Glomerular endothelial cell (primary cell): ENCODE measurements around the gene SLC26A2. TPM values are rescaled to one million over a fixed set of nuclear protein-coding genes. Genes with fewer than 3 reads are reported as not detected.
"Not testable (repeated sequence)": the region's sequence is repeated elsewhere in the genome, so short reads cannot be mapped to it uniquely, and the experiment has no call there.

Experiments
- DNase-seq: peaks from one replicate; pipeline ENCODE4 v3.0.0-alpha.2; 2011; ENCODE audit warnings: low read depth, low spot score; ENCODE audit errors: extremely low read depth
- total RNA-seq: library from RNA; depleted of rRNA; stranded (reverse); fragments of >200 nt; gene quantifications from 2 replicates; pipeline ENCODE4 v1.2.3, GENCODE V29; 2015

The SLC26A2 gene
- total RNA-seq, 1 donor from 2014 or later: 20.8 TPM

DNA sequence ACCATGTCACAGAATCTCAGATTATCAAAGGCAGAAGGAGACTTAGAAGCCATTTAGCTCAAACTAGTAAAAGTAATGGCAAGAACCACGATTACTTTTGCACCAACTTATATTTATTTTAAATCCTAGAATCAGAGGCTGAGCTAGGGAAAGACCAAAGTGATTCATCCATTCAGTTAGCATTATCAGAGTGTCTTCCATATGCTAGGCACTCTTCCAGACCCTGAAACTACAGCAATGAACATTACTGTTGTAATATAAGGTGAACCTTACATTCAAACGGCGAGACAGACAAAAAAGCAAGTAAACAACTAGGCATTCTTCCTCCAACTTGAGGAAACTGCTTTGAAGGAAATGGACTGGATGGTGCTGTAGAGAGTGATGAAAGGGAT lies 23.9 kb upstream of the SLC26A2 start:
- no peak for DNase-seq

DNA sequence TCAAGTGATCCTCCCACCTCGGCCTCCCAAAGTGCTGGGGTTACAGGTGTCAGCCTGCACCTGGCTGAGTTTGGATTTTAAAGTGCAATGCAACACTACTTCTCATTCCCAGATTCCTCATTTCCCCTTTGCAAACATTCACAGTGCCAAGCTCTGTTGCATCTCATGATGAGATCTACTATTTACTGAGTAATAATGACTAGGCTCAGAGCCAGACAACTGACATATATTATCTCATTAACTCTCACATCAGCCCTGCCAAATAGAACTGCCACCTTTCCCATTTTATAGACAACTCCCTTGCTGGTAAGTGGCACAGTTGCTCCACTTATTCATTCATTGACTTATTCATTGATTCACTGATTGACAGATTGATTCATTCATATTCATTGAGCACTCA lies 22.9 kb upstream of the SLC26A2 start:
- no peak for DNase-seq

DNA sequence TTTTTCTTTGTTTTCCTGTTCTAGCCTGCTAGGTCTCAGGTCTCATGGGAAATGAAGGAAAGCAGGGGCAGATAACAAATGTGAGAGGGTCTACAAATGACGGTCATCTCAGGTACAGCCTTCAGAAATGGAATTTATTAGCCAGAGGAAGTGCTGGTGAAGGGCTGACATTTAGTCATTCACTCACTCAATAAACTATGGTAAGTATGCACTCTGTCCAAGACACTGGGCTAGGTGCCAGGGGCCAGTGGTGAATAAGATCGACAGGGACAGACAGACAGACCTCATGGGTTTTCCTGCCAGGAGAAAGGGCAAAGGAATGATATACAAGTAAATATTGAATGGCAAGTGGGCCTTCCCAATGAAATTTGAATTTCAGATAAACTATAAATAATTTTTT lies 22.3 kb upstream of the SLC26A2 start:
- DNase-seq: no peak

DNA sequence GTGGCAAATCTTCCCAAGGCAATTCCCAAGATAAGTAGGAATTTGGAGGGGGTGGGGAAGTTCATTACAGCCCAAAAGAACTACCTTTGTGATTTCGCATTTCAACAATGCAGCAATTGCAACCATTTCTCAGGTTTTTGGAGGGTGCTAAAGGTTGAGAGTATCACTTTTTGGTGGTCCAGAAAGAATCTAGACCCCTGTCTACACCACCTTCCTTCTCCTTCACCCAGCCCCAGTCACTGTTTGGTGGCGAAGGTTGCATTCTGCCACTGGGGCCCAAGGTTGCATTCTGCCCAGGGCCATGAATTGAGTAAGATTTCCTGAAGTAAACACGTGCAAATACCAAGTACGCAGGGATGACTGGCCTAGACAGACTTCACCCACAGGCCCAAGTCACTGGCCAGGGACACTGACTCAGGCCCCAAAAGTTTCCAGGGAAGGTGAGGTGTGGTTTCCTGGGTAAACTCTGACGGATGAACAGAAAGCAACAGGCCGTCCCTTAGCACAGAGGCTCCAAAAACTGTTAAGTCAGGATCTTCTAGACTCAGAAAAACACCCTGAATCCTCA lies 21.7 kb upstream of the SLC26A2 start:
- DNase-seq: no peak

DNA sequence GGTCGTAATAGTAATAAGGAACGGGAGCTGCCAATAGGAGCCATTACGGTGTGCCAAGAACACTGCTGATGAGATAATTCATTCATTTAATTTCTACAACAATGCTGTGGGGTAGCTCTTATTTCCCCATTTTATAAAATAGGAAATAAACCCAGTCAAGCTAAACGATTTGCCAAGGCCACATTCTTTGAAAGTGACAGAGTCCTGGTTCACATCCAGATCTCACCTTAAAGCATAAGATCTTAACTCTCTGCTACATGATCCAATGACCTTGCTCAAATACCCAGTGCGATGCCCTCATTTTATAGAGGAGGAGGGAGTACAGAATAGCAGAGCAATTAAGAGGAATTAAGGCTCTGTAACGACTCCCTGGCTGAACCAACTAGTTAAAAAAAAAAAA lies 21.0 kb upstream of the SLC26A2 start:
- DNase-seq: no peak

DNA sequence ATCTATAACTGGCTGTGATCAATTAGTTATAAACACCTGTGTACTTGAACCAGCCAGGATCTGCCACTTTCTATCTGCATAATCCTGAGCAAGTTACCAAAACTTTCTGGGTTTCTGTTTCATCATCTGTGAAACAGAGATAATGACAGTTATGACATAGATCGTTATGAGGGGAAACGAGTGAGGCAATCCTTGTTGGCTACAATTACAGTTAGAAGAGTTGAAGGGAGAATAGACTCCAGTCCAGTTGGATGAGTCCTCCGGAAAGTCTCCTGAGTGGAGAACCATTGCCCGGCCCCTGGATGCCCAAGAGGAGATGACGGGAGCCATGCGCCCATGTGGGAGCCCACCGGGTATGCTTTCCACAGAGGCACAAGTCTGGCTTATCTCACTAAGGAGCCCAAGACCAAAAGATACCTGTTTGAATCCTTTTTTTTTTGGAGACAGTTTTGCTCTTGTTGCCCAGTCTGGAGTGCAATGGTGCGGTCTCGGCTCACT lies 20.4 kb upstream of the SLC26A2 start:
- DNase-seq: no peak

DNA sequence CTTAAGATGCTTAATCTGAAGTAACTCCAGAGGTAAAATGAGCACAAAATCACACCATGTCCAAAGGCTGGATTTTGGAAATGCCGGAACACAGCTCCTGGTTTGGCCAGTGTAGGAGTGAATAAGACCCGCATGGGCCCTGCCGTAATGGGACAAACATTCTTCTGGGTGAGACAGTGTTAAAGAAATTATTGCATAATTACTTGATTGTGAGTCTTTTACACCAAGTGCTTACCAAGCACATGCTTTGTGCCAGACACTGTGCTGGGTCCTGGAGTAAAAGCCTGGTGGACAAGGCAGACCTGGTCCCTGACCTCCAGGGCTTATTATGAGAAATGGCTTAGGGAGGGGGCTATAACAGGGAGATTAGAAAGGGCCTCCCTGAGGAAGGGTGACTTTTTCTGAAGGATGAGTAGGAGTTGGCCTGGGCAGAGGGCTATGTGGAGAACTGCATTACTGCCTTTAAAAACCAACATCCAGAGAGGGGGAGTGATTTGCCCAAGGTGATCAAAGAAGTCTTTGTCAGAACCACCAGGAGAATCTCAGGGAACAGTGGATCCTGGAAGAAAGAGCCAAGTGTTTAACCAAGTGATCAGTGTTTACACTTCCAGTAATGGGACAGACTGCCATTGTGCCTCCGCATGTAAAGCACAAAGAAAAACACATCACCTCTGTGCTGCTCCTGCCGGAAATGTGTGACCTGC lies 19.5 kb upstream of the SLC26A2 start:
- DNase-seq: no peak

DNA sequence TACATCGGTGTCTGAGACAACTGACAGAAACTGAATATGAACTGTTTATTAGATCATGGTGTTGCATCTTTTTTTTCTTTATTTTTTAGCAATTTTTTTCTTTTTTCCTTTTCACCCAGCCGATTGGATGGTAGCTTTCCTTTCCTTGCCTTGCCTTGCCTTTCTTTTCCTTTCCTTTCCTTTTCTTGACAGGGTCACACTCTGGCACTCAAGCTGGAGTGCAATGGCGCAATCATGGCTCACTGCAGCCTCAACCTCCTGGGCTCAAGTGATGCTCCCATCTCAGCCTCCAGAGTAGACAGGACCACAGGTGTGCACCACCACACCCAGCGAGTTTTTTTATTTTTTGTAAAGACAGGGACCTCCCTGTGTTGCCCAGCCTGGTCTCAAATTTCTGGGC lies 18.8 kb upstream of the SLC26A2 start:
- DNase-seq: no peak

DNA sequence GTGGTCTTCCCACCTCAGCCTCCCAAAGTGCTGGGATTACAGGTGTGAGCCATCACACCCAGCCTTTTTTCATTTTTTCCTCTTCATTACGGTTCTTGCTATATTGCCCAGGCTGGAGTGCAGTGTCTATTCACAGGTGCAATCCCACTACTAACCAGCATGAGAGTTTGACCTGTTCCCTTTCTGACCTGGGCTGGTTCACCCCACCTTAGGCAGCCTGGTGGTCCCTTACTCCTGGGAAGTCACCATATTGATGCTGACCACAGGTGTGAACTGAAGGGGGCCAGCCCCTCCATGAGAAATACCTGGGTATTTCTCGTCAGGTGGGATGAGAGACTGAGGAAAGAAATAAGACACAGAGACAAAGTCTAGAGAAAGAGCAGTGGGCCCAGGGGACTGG lies 18.4 kb upstream of the SLC26A2 start:
- no peak for DNase-seq

DNA sequence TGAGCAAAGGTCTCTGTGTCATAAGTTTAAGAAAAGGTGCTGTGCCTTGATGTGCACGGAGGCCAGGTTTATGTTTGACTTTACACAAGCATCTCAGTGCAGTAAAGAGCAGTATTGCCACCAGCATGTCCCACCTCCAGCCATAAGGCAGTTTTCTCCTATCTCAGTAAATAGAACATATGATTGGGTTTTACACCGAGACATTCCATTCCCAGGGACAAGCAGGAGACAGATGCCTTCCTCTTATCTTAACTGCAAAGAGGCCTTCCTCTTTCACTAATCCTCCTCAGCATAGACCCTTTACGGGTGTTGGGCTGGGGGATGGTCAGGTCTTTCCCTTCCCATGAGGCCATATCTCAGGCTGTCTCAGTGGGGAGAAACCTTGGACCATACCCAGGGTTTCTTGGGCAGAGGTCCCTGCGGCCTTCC lies 17.8 kb upstream of the SLC26A2 start:
- DNase-seq: not testable (repeated sequence)

DNA sequence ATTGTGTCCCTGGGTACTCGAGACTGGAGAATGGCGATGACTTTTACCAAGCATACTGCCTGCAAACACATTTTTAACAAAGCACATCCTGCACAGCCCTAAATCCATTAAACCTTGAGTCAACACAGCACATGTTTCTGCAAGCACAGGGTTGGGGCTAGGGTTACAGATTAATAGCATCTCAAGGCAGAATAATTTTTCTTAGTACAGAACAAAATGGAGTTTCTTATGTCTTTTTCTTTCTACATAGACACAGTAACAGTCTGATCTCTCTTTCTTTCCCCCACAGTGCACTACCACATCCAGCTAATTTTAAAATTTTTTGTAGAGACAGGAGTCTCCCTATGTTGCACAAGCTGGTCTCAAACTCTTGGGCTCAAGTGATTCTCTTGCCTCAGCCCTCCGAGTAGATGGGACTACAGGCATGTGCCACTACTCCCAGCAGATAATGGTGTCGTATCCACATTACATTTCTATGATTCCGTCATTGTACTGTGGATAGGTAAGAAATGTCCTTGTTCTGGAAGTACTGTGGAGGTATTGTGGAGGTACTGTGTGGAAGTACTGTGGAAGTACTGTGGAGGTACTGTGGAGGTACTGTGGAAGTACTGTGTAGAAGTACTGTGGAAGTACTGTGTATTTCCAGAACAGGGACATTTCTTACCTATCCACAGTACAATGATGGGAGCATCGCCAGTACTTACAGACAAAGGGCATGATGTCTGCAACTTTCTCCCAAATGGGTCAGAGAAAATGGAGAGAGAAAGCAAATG lies 17.2 kb upstream of the SLC26A2 start:
- not testable (repeated sequence) for DNase-seq

DNA sequence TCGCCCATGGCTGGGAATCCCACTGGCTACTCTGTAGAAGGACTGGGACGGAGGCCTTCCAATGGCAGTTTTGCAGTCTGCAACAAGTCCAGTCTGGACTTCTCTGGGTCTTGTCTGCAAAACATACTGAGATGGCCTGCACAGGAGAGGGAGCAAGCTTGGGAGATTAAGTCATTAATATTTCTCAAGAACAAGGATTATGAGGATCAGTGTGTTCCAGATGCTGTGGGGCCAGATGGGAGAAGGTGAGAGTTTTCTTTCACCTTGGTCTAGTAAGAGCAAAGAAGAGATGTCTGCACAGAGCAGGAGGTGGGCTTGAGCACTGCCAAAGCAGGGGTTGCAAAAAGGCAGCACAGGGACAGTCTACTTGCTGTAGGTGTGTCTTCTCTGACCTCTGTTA lies 15.9 kb upstream of the SLC26A2 start, which contains the start of gene PDE6A:
PDE6A (minus strand) TSS at position 128 of the 400 bp plus-strand sequence; CDS start at position 8, 120 bp downstream.
- DNase-seq: no peak

DNA sequence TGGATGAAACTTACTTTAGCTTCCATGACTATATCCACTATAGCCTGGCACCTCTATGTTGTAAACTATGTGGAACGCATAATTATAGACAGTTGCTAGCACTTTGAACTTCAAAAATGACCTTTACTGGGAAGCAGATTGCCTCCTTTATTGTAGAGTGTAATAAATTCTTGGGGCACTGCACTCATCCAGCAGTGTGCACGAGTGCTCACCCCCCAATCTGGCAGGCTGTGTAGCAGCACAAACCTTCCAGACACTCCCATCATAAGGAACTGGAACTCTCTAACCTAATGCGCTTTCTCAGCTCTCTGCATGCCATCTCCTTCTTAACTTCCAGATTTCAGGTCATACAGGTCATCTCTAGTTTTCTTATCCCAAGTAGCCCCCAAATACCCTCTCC lies 14.4 kb upstream of the SLC26A2 start:
- DNase-seq: no peak

DNA sequence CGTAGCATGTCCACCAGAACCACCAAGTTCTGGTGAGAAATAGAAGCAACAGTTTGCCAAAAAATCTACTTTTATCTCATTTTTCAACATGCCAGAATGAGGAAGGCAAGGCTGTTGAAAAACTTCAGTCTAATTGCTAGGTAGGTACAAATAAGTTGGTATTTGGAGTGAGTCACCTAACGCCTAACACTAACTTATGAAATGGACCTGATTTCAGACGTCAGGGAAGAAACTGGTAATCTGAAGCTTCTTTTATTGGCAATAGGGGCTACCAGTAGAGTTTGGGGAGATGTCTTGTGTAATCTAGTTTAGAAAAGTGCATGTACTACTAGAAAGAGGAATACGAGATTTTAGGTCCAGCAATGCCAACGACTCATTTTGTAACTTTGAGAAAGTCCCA lies 11.6 kb upstream of the SLC26A2 start:
- no peak for DNase-seq

DNA sequence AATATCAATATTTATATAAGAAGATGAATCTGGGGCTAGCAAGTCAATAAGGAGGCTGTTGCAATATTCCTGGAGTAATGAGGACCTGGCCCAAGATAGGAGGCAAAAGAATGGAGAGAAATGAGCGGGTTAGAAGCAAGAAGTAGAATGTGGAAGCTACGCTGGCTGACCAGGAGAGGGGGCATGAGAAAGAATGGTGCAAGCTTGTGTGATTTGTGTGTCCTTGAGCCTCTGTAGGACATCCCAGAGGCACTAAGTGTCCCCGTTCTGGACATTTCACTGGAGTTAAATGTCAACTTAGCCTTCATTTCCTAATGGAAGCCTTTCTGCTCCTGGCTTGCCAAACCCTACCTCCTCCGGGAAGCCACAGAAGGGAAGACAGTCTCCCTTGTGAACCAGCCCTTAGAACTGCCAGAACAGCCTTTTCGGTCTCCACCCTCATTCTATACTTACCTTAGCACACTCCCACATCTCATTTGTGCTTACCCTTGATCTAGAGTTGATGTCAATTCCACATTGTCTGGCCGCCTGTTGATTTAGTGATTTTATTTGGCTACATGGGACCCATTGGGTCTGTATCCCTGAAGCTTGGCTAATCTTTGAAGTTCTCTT lies 9.3 kb upstream of the SLC26A2 start:
- DNase-seq: no peak

DNA sequence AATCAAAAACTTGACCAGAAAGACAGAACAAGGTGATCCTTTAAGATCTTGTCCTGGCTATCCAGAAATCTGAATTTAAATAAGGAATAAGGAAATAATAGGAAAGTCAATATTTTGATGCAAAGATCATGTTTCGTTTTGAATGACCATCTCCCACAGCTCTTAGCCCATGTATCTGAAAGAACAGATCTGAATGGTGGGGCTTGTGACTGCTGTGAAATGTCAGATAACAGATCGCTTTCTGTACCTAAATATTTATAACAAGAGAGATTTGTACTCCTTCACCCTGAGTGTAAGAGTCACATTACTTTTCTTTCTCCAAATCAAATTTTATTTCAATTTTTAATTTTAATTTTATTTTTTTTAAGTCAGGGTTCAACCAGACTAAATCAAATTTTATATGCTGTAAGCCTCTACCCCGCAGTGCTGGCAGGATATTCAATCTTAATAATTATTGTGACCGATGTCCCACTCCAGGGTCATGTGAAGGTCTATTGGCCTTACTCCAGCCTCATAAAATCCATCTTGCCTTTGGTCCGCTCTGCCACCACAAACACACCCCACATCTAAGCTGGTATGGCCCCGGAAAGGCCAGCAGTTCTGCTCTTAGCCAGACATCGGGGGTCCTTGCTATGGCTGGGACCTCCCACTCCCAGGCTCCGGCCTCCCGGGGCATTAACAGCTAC lies 7.0 kb upstream of the SLC26A2 start:
- DNase-seq: no peak

DNA sequence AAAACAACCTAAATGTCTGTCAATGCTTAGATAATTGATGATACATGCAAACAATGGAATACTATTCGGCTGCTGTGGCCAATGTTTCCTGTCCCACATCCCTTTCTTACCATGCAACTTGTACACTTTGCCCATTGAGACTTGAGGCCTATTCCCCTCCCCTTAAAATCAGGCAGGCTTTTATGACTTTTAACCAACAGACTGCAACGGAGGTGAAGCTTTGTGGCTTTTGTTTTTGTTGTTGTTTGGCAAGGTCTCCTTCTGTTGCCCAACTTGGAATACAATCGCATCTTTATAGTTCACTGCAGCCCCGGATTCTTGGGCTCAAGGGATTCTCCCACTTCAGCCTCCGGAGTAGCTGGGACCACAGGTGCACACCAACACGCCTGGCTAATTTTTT lies 5.8 kb upstream of the SLC26A2 start:
- no peak for DNase-seq

DNA sequence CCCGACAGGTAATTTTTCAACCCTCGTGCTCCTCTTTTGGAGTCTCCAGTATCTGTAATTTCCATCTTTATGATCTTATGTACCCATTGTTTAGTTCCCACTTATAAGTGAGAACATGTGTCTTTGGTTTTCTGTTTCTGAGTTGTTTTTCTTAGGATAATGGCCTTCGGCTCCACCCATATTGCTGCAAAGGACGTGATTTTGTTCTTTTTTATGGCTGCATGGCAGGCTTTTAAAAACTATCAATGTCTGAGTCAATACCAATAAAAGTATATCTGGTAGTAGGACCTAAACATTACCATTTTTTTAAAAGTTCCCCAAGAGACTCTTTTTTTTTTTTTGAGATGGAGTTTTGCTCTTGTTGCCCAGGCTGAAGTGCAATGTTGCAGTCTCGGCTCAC lies 3.9 kb upstream of the SLC26A2 start:
- no peak for DNase-seq

DNA sequence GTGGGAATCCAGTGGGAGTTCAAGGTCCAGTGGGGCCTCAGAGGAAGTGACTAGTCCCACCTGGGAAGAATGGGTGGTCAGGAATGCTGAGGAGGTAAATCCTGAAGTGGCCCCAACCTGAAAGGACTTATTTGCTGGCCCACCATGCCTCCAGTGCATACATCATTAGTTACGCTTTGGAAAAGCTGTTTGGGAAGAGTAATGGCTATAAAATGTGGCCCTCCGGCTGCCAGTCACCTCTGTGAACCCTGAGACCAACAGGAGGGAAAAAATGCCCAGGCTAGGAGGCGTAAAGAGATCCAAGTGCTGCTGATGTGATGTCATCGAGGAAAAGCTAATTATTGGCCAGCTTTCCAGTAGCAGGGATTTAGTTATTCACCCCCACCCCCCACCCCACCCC lies 2.7 kb upstream of the SLC26A2 start:
- DNase-seq: no peak

DNA sequence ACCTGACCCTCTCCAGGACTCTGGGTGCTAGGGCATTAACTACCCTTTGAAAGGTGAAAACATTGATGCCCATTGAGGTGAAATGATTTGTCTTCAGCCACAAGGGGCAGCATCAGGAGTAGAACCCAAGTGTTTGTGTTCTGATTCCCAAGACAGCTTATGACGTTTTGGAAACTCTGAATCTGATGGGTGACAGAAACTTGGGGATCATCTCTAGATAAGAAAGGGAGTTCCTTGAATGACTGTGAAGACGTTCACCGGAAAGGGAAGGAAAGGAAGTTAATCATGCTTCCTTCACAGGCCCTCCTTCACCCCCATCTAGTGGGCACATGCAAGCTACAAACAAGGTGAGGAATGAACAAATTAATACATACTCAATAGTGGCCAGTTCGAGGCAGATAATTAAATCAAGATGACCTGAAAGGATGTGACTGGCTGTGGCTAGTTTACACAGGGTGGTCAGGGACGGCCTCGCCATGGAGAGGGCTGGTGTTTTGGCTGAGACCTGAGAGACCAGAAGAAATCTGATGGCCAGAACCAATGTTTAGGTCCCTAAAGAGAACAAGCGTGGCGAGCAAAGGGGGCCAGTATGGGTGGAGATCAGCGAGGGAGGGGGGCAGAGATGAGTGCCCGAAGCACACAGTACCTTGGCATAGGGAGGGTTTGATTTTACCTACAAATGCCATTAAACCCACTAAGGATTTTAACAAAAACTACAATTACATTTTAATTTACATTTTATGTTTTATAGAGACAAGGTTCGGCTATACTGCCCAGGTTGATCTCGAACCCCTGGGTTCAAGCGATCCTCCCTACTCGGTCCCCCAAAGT lies 937 bp upstream of the SLC26A2 start:
- no peak for DNase-seq
